GM12873 (cell line): ENCODE data around the gene HUS1B.

Source experiments
- CTCF ChIP-seq: IDR thresholded peaks from 2 replicates; pipeline ENCODE4 v1.5.1; 2012; ENCODE audit warnings: low read depth, mild to moderate bottlenecking, moderate library complexity, low read length, control low read depth; ENCODE audit not compliant: insufficient read depth; ENCODE audit errors: missing control alignments

HUS1B gene

GRCh38 chr6:674956-675355 lies 18.1 kb upstream of the HUS1B start:
- no peak for TF ChIP-seq CTCF

- no peak for TF ChIP-seq CTCF
These were observed 17.5 kb upstream of the HUS1B start for GRCh38 chr6:674406-674805.

- TF ChIP-seq CTCF = no peak
These were observed 10.5 kb upstream of the HUS1B start for GRCh38 chr6:667253-667927.

GRCh38 chr6:665403-666267 lies 8.7 kb upstream of the HUS1B start:
- no peak for TF ChIP-seq CTCF

GRCh38 chr6:659716-660581 lies 3.0 kb upstream of the HUS1B start:
- no peak for TF ChIP-seq CTCF

GRCh38 chr6:658244-658643 lies 1.3 kb upstream of the HUS1B start:
- TF ChIP-seq CTCF = no peak

GRCh38 chr6:657743-658142 lies 843 bp upstream of the HUS1B start:
- no peak for TF ChIP-seq CTCF
